Vagina (tissue), 2 donors: ENCODE results near the gene ELP4. TPM values are rescaled to one million over a fixed set of nuclear protein-coding genes. Genes with fewer than 3 reads are reported as not detected.

ENCODE experiments used
- DNase-seq, 2 donors: peaks; one replicate each; pipeline ENCODE4 v3.0.0-alpha.2; 2017; ENCODE audit errors: extremely low spot score in 2 of 2
- H3K27ac ChIP-seq: fragments of 200-600 bp; sonication (generic); one replicate; pipeline ENCODE4 v1.5.1; 2019
- H3K27me3 ChIP-seq: fragments of 200-600 bp; sonication (generic); one replicate; pipeline ENCODE4 v1.5.1; 2019
- H3K36me3 ChIP-seq, 2 donors: fragments of 200-600 bp; sonication (generic); one replicate each; pipeline ENCODE4 v1.5.1; 2017 to 2019
- H3K4me1 ChIP-seq: fragments of 200-600 bp; sonication (generic); one replicate; pipeline ENCODE4 v1.5.1; 2019
- H3K4me3 ChIP-seq, 2 donors: fragments of 200-600 bp; sonication (generic); 1 replicate in 1 of 2; 2 replicates in 1 of 2; pipeline ENCODE4 v1.5.1; 2016 to 2019
- H3K9me3 ChIP-seq: fragments of 200-600 bp; sonication (generic); one replicate; pipeline ENCODE4 v1.5.1; 2019
- CTCF ChIP-seq, 3 experiments: fragments of 450-650 bp in 2 of 3; fragments of 200-600 bp in 1 of 3; sonication (generic) in 1 of 3; IDR thresholded peaks; one replicate each; pipeline ENCODE4 v1.5.1; 2017 to 2019; ENCODE audit warnings: antibody characterized with exemption in 3 of 3, mild to moderate bottlenecking in 2 of 3, moderate library complexity in 2 of 3
- POLR2A ChIP-seq, 2 donors: fragments of 450-650 bp; IDR thresholded peaks; one replicate each; pipeline ENCODE4 v1.6.1; 2017; ENCODE audit warnings: antibody characterized with exemption in 2 of 2, mild to moderate bottlenecking in 2 of 2, moderate library complexity in 2 of 2
- POLR2AphosphoS5 ChIP-seq, 2 donors: sonication (generic); formaldehyde crosslinking; IDR thresholded peaks; one replicate each; pipeline ENCODE4 v1.9.0; 2017; ENCODE audit warnings: antibody characterized with exemption in 2 of 2, mild to moderate bottlenecking in 2 of 2, low read depth in 1 of 2; ENCODE audit not compliant: insufficient read depth in 1 of 2
- intact Hi-C: fragments of 100-400 bp; cut with DNase I; formaldehyde crosslinking; loops from one replicate; pipeline ENCODE4 v1.15.1; 2023
- total RNA-seq: library from RNA; depleted of rRNA; stranded (reverse); fragments of >200 nt; gene quantifications from one replicate; pipeline ENCODE4 v1.2.3, GENCODE V29; 2016

Gene ELP4
- total RNA-seq, 1 donor from 2014 or later, result 23.3 TPM

- H3K4me3 ChIP-seq, result no peak overlapping the region
- intact Hi-C loops, result no loop called here
- no peaks in the 10 kb centered on the region for H3K36me3 ChIP-seq
- no peaks in the 10 kb centered on the region for H3K4me1 ChIP-seq
- H3K27me3 ChIP-seq, result no peaks in the 10 kb centered on the region
- DNase-seq, result no peak
- H3K27ac ChIP-seq, result no peak overlapping the region
- H3K9me3 ChIP-seq, result no peaks in the 10 kb centered on the region
- no peak for TF ChIP-seq POLR2AphosphoS5 (IDR thresholded peaks at IDR 0.05; ENCODE audit: insufficient read depth in 1 of 2, low read depth in 1 of 2)
- no peak for TF ChIP-seq CTCF (IDR thresholded peaks at IDR 0.05)
- TF ChIP-seq POLR2A (IDR thresholded peaks at IDR 0.05), result no peak
Measured at GRCh38 chr11:31770011-31770700, 260.6 kb downstream of the ELP4 start.

GRCh38 chr11:31772412-31772811 is 262.8 kb downstream of the ELP4 start:
- intact Hi-C loops, result no loop called here

GRCh38 chr11:31779374-31779791 is 269.8 kb downstream of the ELP4 start:
- Histone ChIP-seq H3K4me3 (no peak overlapping the region), H3K9me3 (no peaks in the 10 kb centered on the region), H3K36me3 (no peaks in the 10 kb centered on the region), H3K27me3 (no peaks in the 10 kb centered on the region), H3K4me1 (no peaks in the 10 kb centered on the region), H3K27ac (no peak overlapping the region)
- no peak for DNase-seq
- TF ChIP-seq POLR2AphosphoS5 (IDR thresholded peaks at IDR 0.05; ENCODE audit: insufficient read depth in 1 of 2, low read depth in 1 of 2) (no peak), POLR2A (IDR thresholded peaks at IDR 0.05) (no peak), CTCF (IDR thresholded peaks at IDR 0.05) (no peak)
- intact Hi-C loops, result no loop called here

More at GRCh38 chr11:31772412-31772811, 262.8 kb downstream of the ELP4 start:
- H3K27me3 ChIP-seq, result no peaks in the 10 kb centered on the region
- H3K9me3 ChIP-seq, result no peaks in the 10 kb centered on the region
- TF ChIP-seq POLR2AphosphoS5 (IDR thresholded peaks at IDR 0.05; ENCODE audit: insufficient read depth in 1 of 2, low read depth in 1 of 2), result no peak
- no peak for TF ChIP-seq POLR2A (IDR thresholded peaks at IDR 0.05)
- TF ChIP-seq CTCF (IDR thresholded peaks at IDR 0.05), result no peak
- no peak overlapping the region for H3K4me3 ChIP-seq
- H3K27ac ChIP-seq, result no peak overlapping the region
- H3K36me3 ChIP-seq, result no peaks in the 10 kb centered on the region
- DNase-seq, result no peak
- H3K4me1 ChIP-seq, result no peaks in the 10 kb centered on the region

- no peak for TF ChIP-seq CTCF (IDR thresholded peaks at IDR 0.05)
- no peak for TF ChIP-seq POLR2AphosphoS5 (IDR thresholded peaks at IDR 0.05; ENCODE audit: insufficient read depth in 1 of 2, low read depth in 1 of 2)
- TF ChIP-seq POLR2A (IDR thresholded peaks at IDR 0.05), result no peak
- Histone ChIP-seq H3K9me3 (no peaks in the 10 kb centered on the region), H3K27me3 (no peaks in the 10 kb centered on the region), H3K36me3 (no peaks in the 10 kb centered on the region), H3K4me3 (no peak overlapping the region), H3K4me1 (no peaks in the 10 kb centered on the region), H3K27ac (no peak overlapping the region)
- DNase-seq, result no peak
- intact Hi-C loops, result no loop called here
Measured at GRCh38 chr11:31780078-31780477, 270.5 kb downstream of the ELP4 start.

- TF ChIP-seq POLR2AphosphoS5 (IDR thresholded peaks at IDR 0.05; ENCODE audit: insufficient read depth in 1 of 2, low read depth in 1 of 2) (no peak), CTCF (IDR thresholded peaks at IDR 0.05) (no peak), POLR2A (IDR thresholded peaks at IDR 0.05) (no peak)
- H3K9me3 ChIP-seq, result no peaks in the 10 kb centered on the region
- H3K27ac ChIP-seq, result no peak overlapping the region
- H3K27me3 ChIP-seq, result no peaks in the 10 kb centered on the region
- no peak overlapping the region for H3K4me3 ChIP-seq
- intact Hi-C loops, result no loop called here
- H3K4me1 ChIP-seq, result no peaks in the 10 kb centered on the region
- no peak for DNase-seq
- H3K36me3 ChIP-seq, result no peaks in the 10 kb centered on the region
Measured at GRCh38 chr11:31780480-31780971, 271.0 kb downstream of the ELP4 start.
